ENCODE data around the gene TLE1.
A peak's percentile ranks its signal among the peaks of the same experiment; 100 is the strongest.
"Not testable (repeated sequence)": the region's sequence is repeated elsewhere in the genome, so short reads cannot be mapped to it uniquely, and the experiment has no call there.

TLE1 gene

DNA sequence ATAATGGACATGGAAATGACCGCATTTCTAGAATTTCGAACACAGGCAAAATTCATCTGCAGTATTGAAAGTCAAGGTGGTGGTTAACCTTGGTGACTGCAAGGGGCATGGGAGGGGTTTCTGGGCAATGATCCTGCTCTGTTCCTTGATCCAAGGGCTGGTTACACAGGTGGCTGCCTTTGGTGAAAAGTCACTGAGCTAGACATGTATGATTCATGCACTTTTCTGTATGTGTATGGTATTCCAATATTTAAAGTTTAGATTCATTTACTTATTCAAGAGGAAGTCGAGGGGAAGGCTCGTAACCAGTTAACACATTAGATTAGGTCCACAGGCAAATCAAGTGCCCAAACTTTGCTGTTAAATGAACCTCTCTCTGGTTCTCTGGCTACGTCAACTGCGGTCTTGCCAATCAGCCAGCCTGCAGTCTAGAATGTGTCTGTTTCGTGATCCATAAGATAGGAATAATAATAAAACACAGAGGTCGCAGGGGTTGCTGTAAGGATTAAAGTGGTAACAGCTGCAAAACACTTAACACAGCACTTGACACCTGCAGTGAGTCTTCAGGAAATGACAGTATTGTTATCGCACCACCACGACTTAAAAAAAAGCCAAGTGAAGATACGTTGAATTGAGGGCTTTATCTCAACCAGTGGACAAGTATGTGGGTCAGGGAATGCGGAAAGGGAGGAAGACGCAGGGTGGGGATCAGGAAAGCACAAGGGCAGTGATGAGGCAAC is 92.5 kb downstream of the TLE1 start:
- no peak overlapping the region for H2AFZ ChIP-seq (ENCODE audit: low read length)
- no peaks in the 10 kb centered on the region for H4K20me1 ChIP-seq (ENCODE audit: insufficient read depth, low read length, poor library complexity, severe bottlenecking)
- H3K36me3 ChIP-seq (ENCODE audit: insufficient read depth, low read length) = no peaks in the 10 kb centered on the region
- H3K4me3 ChIP-seq (ENCODE audit: low read length, poor library complexity, severe bottlenecking) = peak overlapping the region; percentile 45
- H3K9ac ChIP-seq (ENCODE audit: low read depth, low read length, poor library complexity, severe bottlenecking) = peak overlapping the region; percentile 61
- no peaks in the 10 kb centered on the region for H3K9me2 ChIP-seq (replicated peaks; ENCODE audit: low read depth, low read length)
- H3K79me2 ChIP-seq (ENCODE audit: insufficient read depth, low read length) = no peaks in the 10 kb centered on the region
- H3K4me1 ChIP-seq (ENCODE audit: insufficient read depth, low read length, poor library complexity, severe bottlenecking) = peaks cover 64% of the 10 kb centered on the region
- no peaks in the 10 kb centered on the region for H3K9me3 ChIP-seq (ENCODE audit: insufficient read depth, low read depth, low read length)
- no peak for TF ChIP-seq EZH2phosphoT487 (IDR thresholded peaks at IDR 0.05; ENCODE audit: borderline replicate concordance)
- TF ChIP-seq, protein P1, sequence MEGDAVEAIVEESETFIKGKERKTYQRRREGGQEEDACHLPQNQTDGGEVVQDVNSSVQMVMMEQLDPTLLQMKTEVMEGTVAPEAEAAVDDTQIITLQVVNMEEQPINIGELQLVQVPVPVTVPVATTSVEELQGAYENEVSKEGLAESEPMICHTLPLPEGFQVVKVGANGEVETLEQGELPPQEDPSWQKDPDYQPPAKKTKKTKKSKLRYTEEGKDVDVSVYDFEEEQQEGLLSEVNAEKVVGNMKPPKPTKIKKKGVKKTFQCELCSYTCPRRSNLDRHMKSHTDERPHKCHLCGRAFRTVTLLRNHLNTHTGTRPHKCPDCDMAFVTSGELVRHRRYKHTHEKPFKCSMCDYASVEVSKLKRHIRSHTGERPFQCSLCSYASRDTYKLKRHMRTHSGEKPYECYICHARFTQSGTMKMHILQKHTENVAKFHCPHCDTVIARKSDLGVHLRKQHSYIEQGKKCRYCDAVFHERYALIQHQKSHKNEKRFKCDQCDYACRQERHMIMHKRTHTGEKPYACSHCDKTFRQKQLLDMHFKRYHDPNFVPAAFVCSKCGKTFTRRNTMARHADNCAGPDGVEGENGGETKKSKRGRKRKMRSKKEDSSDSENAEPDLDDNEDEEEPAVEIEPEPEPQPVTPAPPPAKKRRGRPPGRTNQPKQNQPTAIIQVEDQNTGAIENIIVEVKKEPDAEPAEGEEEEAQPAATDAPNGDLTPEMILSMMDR (conservative IDR thresholded peaks at IDR 0.05; ENCODE audit: low read length) = no peak
- H3F3A ChIP-seq (ENCODE audit: low read depth) = no peaks in the 10 kb centered on the region; the same call in 1 of the 2 replicates
- H3K27me3 ChIP-seq (ENCODE audit: insufficient read depth, low read length, poor library complexity, severe bottlenecking) = no peaks in the 10 kb centered on the region
- H3K4me2 ChIP-seq (ENCODE audit: low read depth, low read length, poor library complexity, severe bottlenecking) = peak overlapping the region; percentile 65

- H3K36me3 ChIP-seq (ENCODE audit: insufficient read depth, low read length) = peaks cover 8% of the 10 kb centered on the region; the same call in 1 of the 2 replicates
- H3K27me3 ChIP-seq (ENCODE audit: insufficient read depth, low read length, poor library complexity, severe bottlenecking) = no peaks in the 10 kb centered on the region
- no peak overlapping the region for H3K4me3 ChIP-seq (ENCODE audit: low read length, poor library complexity, severe bottlenecking)
- H3F3A ChIP-seq (ENCODE audit: low read depth) = no peaks in the 10 kb centered on the region; the same call in 1 of the 2 replicates
- no peaks in the 10 kb centered on the region for H4K20me1 ChIP-seq (ENCODE audit: insufficient read depth, low read length, poor library complexity, severe bottlenecking)
- no peaks in the 10 kb centered on the region for H3K79me2 ChIP-seq (ENCODE audit: insufficient read depth, low read length)
- no peaks in the 10 kb centered on the region for H3K9me3 ChIP-seq (ENCODE audit: insufficient read depth, low read depth, low read length)
- no peaks in the 10 kb centered on the region for H3K9me2 ChIP-seq (replicated peaks; ENCODE audit: low read depth, low read length)
- no peak overlapping the region for H2AFZ ChIP-seq (ENCODE audit: low read length)
- H3K4me2 ChIP-seq (ENCODE audit: low read depth, low read length, poor library complexity, severe bottlenecking) = peak overlapping the region; percentile 65
- H3K4me1 ChIP-seq (ENCODE audit: insufficient read depth, low read length, poor library complexity, severe bottlenecking) = peaks cover 72% of the 10 kb centered on the region
- TF ChIP-seq, protein P1 (conservative IDR thresholded peaks at IDR 0.05; ENCODE audit: low read length) = no peak
- TF ChIP-seq EZH2phosphoT487 (IDR thresholded peaks at IDR 0.05; ENCODE audit: borderline replicate concordance) = no peak
- peak overlapping the region; percentile 61 for H3K9ac ChIP-seq (ENCODE audit: low read depth, low read length, poor library complexity, severe bottlenecking)
These were observed 93.3 kb downstream of the TLE1 start for GRCh38 chr9:81595887-81596543.

- H3K4me1 ChIP-seq (ENCODE audit: insufficient read depth, low read length, poor library complexity, severe bottlenecking) = peaks cover 72% of the 10 kb centered on the region
These were observed 94.1 kb downstream of the TLE1 start for GRCh38 chr9:81595293-81595692.

More at GRCh38 chr9:81595293-81595692, 94.1 kb downstream of the TLE1 start:
- not testable (repeated sequence) for H3K79me2 ChIP-seq (ENCODE audit: insufficient read depth, low read length); H3F3A ChIP-seq (ENCODE audit: low read depth); H2AFZ ChIP-seq (ENCODE audit: low read length); H3K9me2 ChIP-seq (replicated peaks; ENCODE audit: low read depth, low read length); H3K27me3 ChIP-seq (ENCODE audit: insufficient read depth, low read length, poor library complexity, severe bottlenecking); H4K20me1 ChIP-seq (ENCODE audit: insufficient read depth, low read length, poor library complexity, severe bottlenecking); H3K9ac ChIP-seq (ENCODE audit: low read depth, low read length, poor library complexity, severe bottlenecking); H3K4me2 ChIP-seq (ENCODE audit: low read depth, low read length, poor library complexity, severe bottlenecking); H3K9me3 ChIP-seq (ENCODE audit: insufficient read depth, low read depth, low read length); H3K4me3 ChIP-seq (ENCODE audit: low read length, poor library complexity, severe bottlenecking)
- H3K36me3 ChIP-seq (ENCODE audit: insufficient read depth, low read length) = peaks cover 12% of the 10 kb centered on the region; the same call in 1 of the 2 replicates

All from Loucy (cell line).